OCI-LY1 (cell line): ENCODE results near the gene GLIPR1L2.

Experiments
- EZH2 ChIP-seq: fragments of 200-600 bp; sonication (generic), shearing (Covaris generic); IDR thresholded peaks from 2 replicates; pipeline ENCODE4 v1.8.0; 2017; ENCODE audit warnings: borderline replicate concordance, mixed run types, mild to moderate bottlenecking, antibody characterized with exemption, low read length, moderate library complexity, mixed read lengths
- TF ChIP-seq, protein P1 (sequence below): fragments of 200-600 bp; sonication (generic), shearing (Covaris generic); IDR thresholded peaks from 2 replicates; pipeline ENCODE4 v1.5.1; 2017; ENCODE audit warnings: mild to moderate bottlenecking, antibody characterized with exemption, low read length, moderate library complexity, mixed read lengths

DNA sequence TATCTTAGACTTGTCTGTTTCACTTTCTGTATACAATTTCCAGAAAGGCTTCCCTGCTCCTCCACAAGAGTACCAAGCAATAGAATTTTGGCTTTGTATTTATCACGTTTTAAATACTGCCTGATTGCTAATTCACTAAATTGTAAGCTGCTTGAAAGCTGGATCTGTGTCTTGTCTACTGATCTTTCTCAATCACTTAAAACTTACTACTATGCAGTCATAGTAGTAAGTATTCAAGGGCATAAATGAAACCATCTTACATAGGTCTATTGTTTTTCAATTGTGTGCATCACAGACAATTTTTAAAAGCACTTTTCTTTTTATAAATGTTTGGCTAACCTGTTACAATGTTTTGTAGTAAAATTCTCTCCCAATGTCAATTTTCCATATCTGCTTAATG is 1.2 kb upstream of the GLIPR1L2 start:
- TF ChIP-seq, protein P1, sequence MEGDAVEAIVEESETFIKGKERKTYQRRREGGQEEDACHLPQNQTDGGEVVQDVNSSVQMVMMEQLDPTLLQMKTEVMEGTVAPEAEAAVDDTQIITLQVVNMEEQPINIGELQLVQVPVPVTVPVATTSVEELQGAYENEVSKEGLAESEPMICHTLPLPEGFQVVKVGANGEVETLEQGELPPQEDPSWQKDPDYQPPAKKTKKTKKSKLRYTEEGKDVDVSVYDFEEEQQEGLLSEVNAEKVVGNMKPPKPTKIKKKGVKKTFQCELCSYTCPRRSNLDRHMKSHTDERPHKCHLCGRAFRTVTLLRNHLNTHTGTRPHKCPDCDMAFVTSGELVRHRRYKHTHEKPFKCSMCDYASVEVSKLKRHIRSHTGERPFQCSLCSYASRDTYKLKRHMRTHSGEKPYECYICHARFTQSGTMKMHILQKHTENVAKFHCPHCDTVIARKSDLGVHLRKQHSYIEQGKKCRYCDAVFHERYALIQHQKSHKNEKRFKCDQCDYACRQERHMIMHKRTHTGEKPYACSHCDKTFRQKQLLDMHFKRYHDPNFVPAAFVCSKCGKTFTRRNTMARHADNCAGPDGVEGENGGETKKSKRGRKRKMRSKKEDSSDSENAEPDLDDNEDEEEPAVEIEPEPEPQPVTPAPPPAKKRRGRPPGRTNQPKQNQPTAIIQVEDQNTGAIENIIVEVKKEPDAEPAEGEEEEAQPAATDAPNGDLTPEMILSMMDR, result no peak
- TF ChIP-seq EZH2, result no peak
